Hematopoietic multipotent progenitor cell treated with erythropoietin and hydrocortisone succinate and interleukin-3 and kit ligand, for 8 days (in vitro differentiated cells): ENCODE data around the gene DCTPP1.
A peak's percentile ranks its signal among the peaks of the same experiment; 100 is the strongest.
"Not testable (repeated sequence)": the region's sequence is repeated elsewhere in the genome, so short reads cannot be mapped to it uniquely, and the experiment has no call there.

ENCODE experiments used
- DNase-seq: peaks from one replicate; pipeline ENCODE4 v3.0.0-alpha.2; 2015

Gene DCTPP1

GRCh38 chr16:30409125-30410060 is 20.4 kb downstream of the DCTPP1 start:
- DNase-seq, result peak; percentile 92

- no peak for DNase-seq
These were observed 21.9 kb downstream of the DCTPP1 start for GRCh38 chr16:30407804-30408534.

- peak; percentile 90 for DNase-seq
These were observed 22.6 kb downstream of the DCTPP1 start, which contains the start of gene ZNF771 for GRCh38 chr16:30407102-30407803. Gene ZNF771 (plus strand): TSS chr16:30407606. CDS start chr16:30408054, 448 bp downstream.

GRCh38 chr16:30406795-30407101 is 23.1 kb downstream of the DCTPP1 start:
- no peak for DNase-seq

GRCh38 chr16:30401768-30402425 is 27.9 kb downstream of the DCTPP1 start:
- DNase-seq, result no peak

GRCh38 chr16:30399435-30400186 is 30.2 kb downstream of the DCTPP1 start:
- DNase-seq, result no peak

GRCh38 chr16:30398661-30399434 is 31.0 kb downstream of the DCTPP1 start:
- DNase-seq, result no peak

GRCh38 chr16:30397776-30398660 is 31.8 kb downstream of the DCTPP1 start:
- no peak for DNase-seq

- DNase-seq, result peak; percentile 50
These were observed 32.8 kb downstream of the DCTPP1 start for GRCh38 chr16:30397056-30397455.

GRCh38 chr16:30396627-30397026 is 33.2 kb downstream of the DCTPP1 start:
- DNase-seq, result not testable (repeated sequence)

- no peak for DNase-seq
These were observed 33.7 kb downstream of the DCTPP1 start for GRCh38 chr16:30395992-30396585.

- DNase-seq, result peak; percentile 65
These were observed 34.5 kb downstream of the DCTPP1 start, which contains the start of gene ZNF48 for GRCh38 chr16:30395155-30395991. Gene ZNF48 (plus strand): TSS chr16:30395420. CDS start chr16:30395795, 375 bp downstream.

- no peak for DNase-seq
These were observed 35.2 kb downstream of the DCTPP1 start for GRCh38 chr16:30394592-30395154.

- no peak for DNase-seq
These were observed 46.3 kb downstream of the DCTPP1 start for GRCh38 chr16:30383521-30383920.

- DNase-seq, result no peak
These were observed 47.5 kb downstream of the DCTPP1 start, which contains the start of gene SEPTIN1 for GRCh38 chr16:30382111-30382881. Gene SEPTIN1 (minus strand): TSS chr16:30382561. CDS start chr16:30382542, 19 bp downstream.

- DNase-seq, result no peak
These were observed 48.4 kb downstream of the DCTPP1 start for GRCh38 chr16:30381291-30382041.
